Mesendoderm (in vitro differentiated cells): ENCODE data around the gene PDIA3.

Experiments used
- DNase-seq: peaks from one replicate; pipeline ENCODE4 v3.0.0; 2013
- H2AK5ac ChIP-seq: 2 replicates; pipeline ENCODE4 v1.6.1; 2013; ENCODE audit warnings: low read length, inconsistent platforms
- H2BK120ac ChIP-seq: 2 replicates; pipeline ENCODE4 v1.6.1; 2013; ENCODE audit warnings: low read depth, mild to moderate bottlenecking, low read length, moderate library complexity, mixed read lengths
- H2BK15ac ChIP-seq: replicated peaks from 2 replicates; pipeline ENCODE4 v1.6.1; 2013; ENCODE audit warnings: low read depth, mild to moderate bottlenecking, moderate library complexity
- H2BK5ac ChIP-seq: 2 replicates; pipeline ENCODE4 v1.6.1; 2013; ENCODE audit warnings: low read length, inconsistent platforms
- H3K18ac ChIP-seq: 2 replicates; pipeline ENCODE4 v1.6.1; 2013; ENCODE audit warnings: mild to moderate bottlenecking, low read length, mixed read lengths
- H3K23ac ChIP-seq: one replicate; pipeline ENCODE4 v1.6.1; 2013; ENCODE audit warnings: low read length
- H3K27ac ChIP-seq: 2 replicates; pipeline ENCODE4 v1.5.1; 2013; ENCODE audit warnings: low read depth, mild to moderate bottlenecking, inconsistent platforms, low read length, moderate library complexity
- H3K27me3 ChIP-seq: 2 replicates; pipeline ENCODE4 v1.6.1; 2013; ENCODE audit warnings: low read length, control low read depth, mild to moderate bottlenecking, inconsistent platforms; ENCODE audit not compliant: insufficient read depth, poor library complexity
- H3K36me3 ChIP-seq: 2 replicates; pipeline ENCODE4 v1.6.1; 2013; ENCODE audit warnings: low read length, inconsistent platforms; ENCODE audit not compliant: control insufficient read depth, insufficient read depth
- H3K4ac ChIP-seq: one replicate; pipeline ENCODE4 v1.6.1; 2013; ENCODE audit warnings: low read depth, mild to moderate bottlenecking, low read length, moderate library complexity
- H3K4me1 ChIP-seq: 2 replicates; pipeline ENCODE4 v1.6.1; 2013; ENCODE audit warnings: low read depth, low read length, inconsistent platforms; ENCODE audit not compliant: control insufficient read depth
- H3K4me2 ChIP-seq: 2 replicates; pipeline ENCODE4 v1.6.1; 2013; ENCODE audit warnings: low read length
- H3K4me3 ChIP-seq: 2 replicates; pipeline ENCODE4 v1.5.1; 2013; ENCODE audit warnings: mild to moderate bottlenecking, low read length
- H3K56ac ChIP-seq: one replicate; pipeline ENCODE4 v1.6.1; 2013; ENCODE audit warnings: low read length
- H3K79me1 ChIP-seq: 2 replicates; pipeline ENCODE4 v1.6.1; 2013; ENCODE audit warnings: low read length, inconsistent platforms
- H3K79me2 ChIP-seq: 2 replicates; pipeline ENCODE4 v1.6.1; 2013; ENCODE audit warnings: mild to moderate bottlenecking, low read length; ENCODE audit not compliant: control insufficient read depth, insufficient read depth
- H3K9ac ChIP-seq: 2 replicates; pipeline ENCODE4 v1.6.1; 2013; ENCODE audit warnings: low read length, inconsistent platforms
- H4K5ac ChIP-seq: one replicate; pipeline ENCODE4 v1.6.1; 2013; ENCODE audit warnings: low read length
- H4K8ac ChIP-seq: one replicate; pipeline ENCODE4 v1.6.1; 2013; ENCODE audit warnings: low read depth, mild to moderate bottlenecking, control low read depth, low read length, moderate library complexity
- WGBS: extraction: QIAGEN DNeasy Blood & Tissue Kit; methylation state at CpG from one replicate; pipeline ENCODE4 v1.1.7; 2013; ENCODE audit warnings: low lambda C conversion rate, missing lambda C conversion rate; ENCODE audit not compliant: insufficient coverage; ENCODE audit errors: extremely low coverage; 5-methylcytosine and 5-hydroxymethylcytosine counted together

PDIA3 gene

DNA sequence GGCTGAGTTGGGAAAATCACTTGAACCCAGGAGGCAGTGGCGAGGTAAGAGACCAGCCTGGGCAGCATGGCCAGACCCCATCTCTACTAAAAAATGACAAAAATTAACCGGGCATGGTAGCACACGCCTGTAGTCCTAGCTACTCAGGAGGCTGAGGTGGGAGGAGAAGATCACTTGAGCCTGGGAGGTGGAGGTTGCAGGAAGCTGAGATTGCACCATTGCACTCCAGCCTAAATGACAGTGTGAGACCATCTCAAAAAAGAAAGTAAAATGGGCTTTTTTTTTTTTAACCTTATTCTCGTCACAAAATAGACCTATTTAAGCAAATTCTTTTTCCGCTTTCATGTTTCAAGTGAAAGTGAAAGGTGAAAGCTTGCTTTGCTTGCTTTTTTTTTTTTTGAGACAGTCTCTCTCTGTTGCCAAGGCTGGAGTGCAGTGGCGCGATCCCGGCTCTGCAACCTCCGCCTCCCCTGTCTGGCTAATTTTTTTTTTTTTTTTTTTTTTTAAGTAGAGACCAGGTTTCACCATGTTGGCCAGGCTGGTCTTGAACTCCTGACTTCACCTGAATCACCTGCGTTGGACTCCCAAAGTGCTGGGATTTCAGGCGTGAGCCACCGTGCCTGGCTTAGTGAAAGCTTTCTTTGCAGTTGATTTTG, 3.6 kb downstream of the PDIA3 start:
- Histone ChIP-seq H3K27me3 (no peaks in the 10 kb centered on the region), H3K36me3 (no peaks in the 10 kb centered on the region), H4K8ac (no peak overlapping the region), H3K4me3 (no peak overlapping the region), H3K56ac (no peak overlapping the region), H3K79me1 (peaks cover 4% of the 10 kb centered on the region), H3K18ac (no peak overlapping the region), H3K27ac (no peak overlapping the region), H3K23ac (no peak overlapping the region), H3K4me2 (no peak overlapping the region), H2AK5ac (no peak overlapping the region), H3K4me1 (peaks cover 4% of the 10 kb centered on the region), H3K9ac (no peak overlapping the region), H2BK5ac (no peak overlapping the region), H2BK15ac (no peak overlapping the region), H3K4ac (no peak overlapping the region), H4K5ac (no peak overlapping the region), H2BK120ac (no peak overlapping the region), H3K79me2 (peaks cover 68% of the 10 kb centered on the region)
- no CpG with 5 or more reads among the region's 12 CpGs for WGBS
- DNase-seq, result no peak

GRCh38 chr15:43751885-43752284, 5.6 kb downstream of the PDIA3 start:
- DNase-seq, result no peak
- Histone ChIP-seq H2BK15ac (no peak overlapping the region), H2AK5ac (no peak overlapping the region), H3K4ac (no peak overlapping the region), H4K5ac (no peak overlapping the region), H3K4me1 (peaks cover 4% of the 10 kb centered on the region), H3K4me2 (no peak overlapping the region), H2BK5ac (no peak overlapping the region), H3K56ac (no peak overlapping the region), H3K79me1 (peaks cover 8% of the 10 kb centered on the region), H3K27me3 (no peaks in the 10 kb centered on the region), H3K23ac (no peak overlapping the region), H4K8ac (no peak overlapping the region), H3K36me3 (peaks cover 4% of the 10 kb centered on the region), H3K4me3 (no peak overlapping the region), H3K9ac (no peak overlapping the region), H3K18ac (no peak overlapping the region), H3K27ac (no peak overlapping the region), H2BK120ac (no peak overlapping the region), H3K79me2 (peaks cover 68% of the 10 kb centered on the region)
- no CpG with 5 or more reads among the region's 6 CpGs for WGBS

DNA sequence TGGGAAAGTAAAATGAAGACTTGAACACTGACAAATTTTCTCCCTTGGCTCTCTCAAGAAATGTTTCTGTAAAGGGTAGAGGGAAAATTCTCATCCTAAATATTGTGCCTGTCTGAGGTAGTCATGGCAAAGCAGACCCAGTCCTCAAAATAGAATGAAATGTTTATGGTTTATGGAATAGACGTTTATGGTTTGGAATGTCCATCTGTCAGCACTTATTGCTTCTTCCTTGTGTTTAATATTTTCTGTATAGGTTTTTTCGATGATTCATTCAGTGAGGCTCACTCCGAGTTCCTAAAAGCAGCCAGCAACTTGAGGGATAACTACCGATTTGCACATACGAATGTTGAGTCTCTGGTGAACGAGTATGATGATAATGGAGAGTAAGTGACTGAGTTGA, 16.6 kb downstream of the PDIA3 start:
- H2BK120ac ChIP-seq, result no peak overlapping the region
- no peaks in the 10 kb centered on the region for H3K27me3 ChIP-seq
- no peak overlapping the region for H3K18ac ChIP-seq
- H3K4ac ChIP-seq, result no peak overlapping the region
- no peak overlapping the region for H3K4me2 ChIP-seq
- peaks cover 7% of the 10 kb centered on the region for H3K36me3 ChIP-seq
- H2AK5ac ChIP-seq, result no peak overlapping the region
- no peaks in the 10 kb centered on the region for H3K79me1 ChIP-seq
- no peak for DNase-seq
- H4K5ac ChIP-seq, result no peak overlapping the region
- H3K56ac ChIP-seq, result no peak overlapping the region
- H3K4me3 ChIP-seq, result no peak overlapping the region
- H2BK5ac ChIP-seq, result no peak overlapping the region
- WGBS, result no CpG with 5 or more reads among the region's 6 CpGs
- H3K4me1 ChIP-seq, result no peaks in the 10 kb centered on the region
- H3K9ac ChIP-seq, result no peak overlapping the region
- H2BK15ac ChIP-seq, result no peak overlapping the region
- H3K23ac ChIP-seq, result no peak overlapping the region
- H3K27ac ChIP-seq, result no peak overlapping the region
- no peak overlapping the region for H4K8ac ChIP-seq
- no peaks in the 10 kb centered on the region for H3K79me2 ChIP-seq

DNA sequence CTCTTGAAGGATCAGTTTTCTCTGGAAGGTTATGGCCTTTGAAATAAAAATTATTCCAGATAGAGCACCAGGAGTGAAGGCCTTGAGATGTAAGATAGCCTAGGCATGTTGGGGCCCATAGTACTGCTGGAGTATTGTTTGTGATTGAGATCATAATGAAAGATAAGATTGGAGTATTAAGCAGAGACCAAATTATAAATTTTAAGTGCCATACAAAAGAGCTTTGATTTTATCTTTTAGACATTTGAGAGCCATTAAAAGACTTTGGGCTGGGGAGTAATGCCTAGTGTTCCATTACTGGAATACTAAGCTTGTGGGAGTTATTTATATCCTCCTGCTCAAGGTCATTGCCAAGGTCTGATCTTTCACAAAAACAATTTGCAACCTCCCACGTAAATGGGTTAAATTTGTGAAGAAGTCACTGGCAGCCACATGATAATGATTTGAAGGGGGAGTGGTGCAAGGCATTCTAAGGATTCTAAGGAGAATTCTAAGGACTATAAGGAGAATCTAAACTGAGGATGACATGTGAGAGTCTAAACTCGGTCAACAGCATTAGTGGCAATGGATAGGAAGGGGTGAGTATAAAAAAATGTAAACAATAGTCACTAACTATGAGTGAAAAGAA, 17.7 kb downstream of the PDIA3 start:
- H3K36me3 ChIP-seq, result peaks cover 9% of the 10 kb centered on the region
- no peaks in the 10 kb centered on the region for H3K4me1 ChIP-seq
- H3K4me2 ChIP-seq, result no peak overlapping the region
- no peak for DNase-seq
- no peak overlapping the region for H3K4ac ChIP-seq
- no peak overlapping the region for H2AK5ac ChIP-seq
- H2BK5ac ChIP-seq, result no peak overlapping the region
- no peak overlapping the region for H4K5ac ChIP-seq
- H3K27me3 ChIP-seq, result no peaks in the 10 kb centered on the region
- no peaks in the 10 kb centered on the region for H3K79me1 ChIP-seq
- H4K8ac ChIP-seq, result no peak overlapping the region
- H2BK120ac ChIP-seq, result no peak overlapping the region
- no peak overlapping the region for H3K9ac ChIP-seq
- no peak overlapping the region for H3K23ac ChIP-seq
- H3K27ac ChIP-seq, result no peak overlapping the region
- no peak overlapping the region for H2BK15ac ChIP-seq
- H3K56ac ChIP-seq, result no peak overlapping the region
- H3K79me2 ChIP-seq, result no peaks in the 10 kb centered on the region
- no peak overlapping the region for H3K18ac ChIP-seq
- no CpG with 5 or more reads among the region's 2 CpGs for WGBS
- H3K4me3 ChIP-seq, result no peak overlapping the region

DNA sequence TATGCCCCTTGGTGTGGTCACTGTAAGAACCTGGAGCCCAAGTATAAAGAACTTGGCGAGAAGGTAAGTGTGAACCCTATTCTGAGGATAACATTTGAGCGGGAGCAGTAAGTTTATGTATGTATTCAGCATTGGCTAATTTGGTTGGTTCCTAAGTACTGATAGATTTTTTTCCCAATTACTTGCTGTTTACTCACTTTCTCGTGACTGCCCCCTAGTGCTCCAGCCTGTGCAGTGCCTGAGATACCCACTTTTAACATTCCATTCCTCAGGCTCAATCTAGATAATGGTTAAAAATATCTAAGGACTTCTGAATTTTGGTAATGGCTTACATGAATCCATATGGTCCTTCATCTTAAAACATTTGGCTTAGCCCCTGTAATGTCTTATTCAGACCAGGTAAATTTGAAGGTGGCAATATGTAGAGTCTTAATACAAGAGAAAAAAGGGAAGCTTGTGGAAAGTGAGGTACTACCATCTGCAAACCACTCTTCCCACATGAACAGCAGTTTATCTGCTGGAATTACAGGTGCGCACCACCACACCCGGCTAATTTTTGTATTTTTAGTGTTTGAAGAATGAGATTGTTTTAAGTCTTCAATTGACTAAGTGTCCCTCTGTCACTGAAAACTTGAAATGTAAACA, 23.5 kb downstream of the PDIA3 start:
- Histone ChIP-seq H3K4me1 (no peaks in the 10 kb centered on the region), H3K18ac (no peak overlapping the region), H3K79me2 (no peaks in the 10 kb centered on the region), H3K56ac (no peak overlapping the region), H2BK15ac (no peak overlapping the region), H2BK120ac (no peak overlapping the region), H4K5ac (no peak overlapping the region), H3K27me3 (no peaks in the 10 kb centered on the region), H4K8ac (no peak overlapping the region), H3K4me3 (no peak overlapping the region), H2BK5ac (no peak overlapping the region), H3K9ac (no peak overlapping the region), H3K4ac (no peak overlapping the region), H3K36me3 (peaks cover 14% of the 10 kb centered on the region), H3K79me1 (no peaks in the 10 kb centered on the region), H3K27ac (no peak overlapping the region), H3K23ac (no peak overlapping the region), H3K4me2 (no peak overlapping the region), H2AK5ac (no peak overlapping the region)
- peak; percentile 77 for DNase-seq
- WGBS, result no CpG with 5 or more reads among the region's 5 CpGs
